SK-N-SH (cell line): ENCODE results near the gene THSD7A. TPM values are rescaled to one million over a fixed set of nuclear protein-coding genes. Genes with fewer than 3 reads are reported as not detected.

ENCODE experiments used
- CTCF ChIA-PET: fragments of 300-600, 350-600 bp; formaldehyde crosslinking; extraction: SDS; loops from one replicate; lab custom pipeline; 2021; lab: Yijun Ruan, JAX
- POLR2A ChIA-PET: fragments of 350-600 bp; sonication (Branson Sonifier 250); formaldehyde crosslinking; extraction: SDS; loops from one replicate; lab custom pipeline; 2020; ENCODE audit warnings: antibody characterized with exemption, inconsistent platforms; lab: Yijun Ruan, JAX
- DNase-seq: peaks from one replicate; pipeline ENCODE4 v3.0.0; 2012
- H2AFZ ChIP-seq: fragments of 200-600 bp; sonication (generic); 2 replicates; pipeline ENCODE4 v1.8.1; 2016; ENCODE audit warnings: antibody characterized with exemption, mild to moderate bottlenecking, low read depth
- H3F3A ChIP-seq: fragments of 200-600 bp; sonication (generic); replicated peaks from 2 replicates; pipeline ENCODE3; 2016; ENCODE audit warnings: antibody characterized with exemption, mild to moderate bottlenecking; ENCODE audit not compliant: insufficient read depth
- H3K27ac ChIP-seq, 2 experiments: fragments of 200-500 bp in 1 of 2; fragments of 200-600 bp in 1 of 2; sonication (Bioruptor generic) in 1 of 2; sonication (generic), shearing (Covaris generic) in 1 of 2; 2 replicates each; pipeline versions ENCODE4 v1.5.1 to v1.6.1; 2014 to 2016; ENCODE audit warnings: low read depth in 2 of 2, inconsistent platforms in 1 of 2, low read length in 1 of 2, mild to moderate bottlenecking in 1 of 2, mixed read lengths in 1 of 2
- H3K27me3 ChIP-seq: fragments of 200-600 bp; sonication (generic), shearing (Covaris generic); 2 replicates; pipeline ENCODE4 v1.6.1; 2016; ENCODE audit warnings: mixed run types; ENCODE audit not compliant: insufficient read depth
- H3K36me3 ChIP-seq, 2 experiments: fragments of 200-500 bp in 1 of 2; fragments of 200-600 bp in 1 of 2; sonication (Bioruptor generic) in 1 of 2; sonication (generic) in 1 of 2; replicated peaks in 1 of 2; 2 replicates each; pipeline versions ENCODE3 to v1.5.1; 2014 to 2016; ENCODE audit warnings: low read length in 1 of 2, mild to moderate bottlenecking in 1 of 2; ENCODE audit not compliant: insufficient read depth in 2 of 2, control insufficient read depth in 1 of 2
- H3K4me1 ChIP-seq, 2 experiments: fragments of 200-500 bp in 1 of 2; fragments of 200-600 bp in 1 of 2; sonication (Bioruptor generic) in 1 of 2; sonication (generic), shearing (Covaris generic) in 1 of 2; 2 replicates each; pipeline versions ENCODE4 v1.5.1 to v1.6.1; 2014 to 2016; ENCODE audit warnings: low read depth in 1 of 2, low read length in 1 of 2, mixed run types in 1 of 2; ENCODE audit not compliant: insufficient read depth in 2 of 2, control insufficient read depth in 1 of 2
- H3K4me2 ChIP-seq: fragments of 200-600 bp; sonication (generic), shearing (Covaris generic); 2 replicates; pipeline ENCODE4 v1.6.1; 2017; ENCODE audit warnings: mixed run types
- H3K4me3 ChIP-seq, 2 experiments: fragments of 200-500 bp in 1 of 2; fragments of 200-600 bp in 1 of 2; sonication (Bioruptor generic) in 1 of 2; sonication (generic), shearing (Covaris generic) in 1 of 2; 2 replicates each; pipeline versions ENCODE4 v1.5.1 to v1.8.1; 2014 to 2016; ENCODE audit warnings: low read depth in 2 of 2, inconsistent platforms in 1 of 2, low read length in 1 of 2, mild to moderate bottlenecking in 1 of 2, mixed read lengths in 1 of 2, moderate library complexity in 1 of 2
- H3K79me2 ChIP-seq: fragments of 200-600 bp; sonication (generic); 2 replicates; pipeline ENCODE4 v1.8.1; 2017; ENCODE audit warnings: mild to moderate bottlenecking; ENCODE audit not compliant: insufficient read depth
- H3K9ac ChIP-seq: fragments of 200-600 bp; sonication (generic); 2 replicates; pipeline ENCODE4 v1.6.1; 2017; ENCODE audit warnings: mixed run types
- H3K9me2 ChIP-seq: fragments of 200-600 bp; sonication (generic); 2 replicates; pipeline ENCODE4 v1.6.1; 2017; ENCODE audit warnings: mixed run types
- H3K9me3 ChIP-seq: fragments of 200-600 bp; sonication (generic); 2 replicates; pipeline ENCODE4 v1.6.1; 2017; ENCODE audit warnings: mixed run types, mild to moderate bottlenecking, moderate library complexity
- H4K20me1 ChIP-seq: fragments of 200-600 bp; sonication (generic); 2 replicates; pipeline ENCODE4 v1.6.1; 2017; ENCODE audit warnings: mild to moderate bottlenecking, mixed run types; ENCODE audit not compliant: insufficient read depth
- CTCF ChIP-seq: fragments of 200-600 bp; sonication (generic); IDR thresholded peaks from 2 replicates; pipeline ENCODE4 v1.6.1; 2017; ENCODE audit warnings: antibody characterized with exemption, mild to moderate bottlenecking, moderate library complexity
- ELF1 ChIP-seq: IDR thresholded peaks from 2 replicates; pipeline ENCODE4 v1.4.0; 2012
- EP300 ChIP-seq, 2 experiments: IDR thresholded peaks; 2 replicates each; pipeline versions ENCODE4 v1.4.0 to v1.6.1; 2012; ENCODE audit warnings: borderline replicate concordance in 1 of 2, low read depth in 1 of 2, low read length in 1 of 2
- FOSL2 ChIP-seq: IDR thresholded peaks from 2 replicates; pipeline ENCODE4 v1.4.0; 2012; ENCODE audit warnings: low read depth, mild to moderate bottlenecking, moderate library complexity, borderline replicate concordance
- FOXJ3 ChIP-seq: sonication (generic); formaldehyde crosslinking; IDR thresholded peaks from 2 replicates; pipeline ENCODE4 v1.5.1; 2020; ENCODE audit warnings: mild to moderate bottlenecking, missing genetic modification reagents
- GABPA ChIP-seq: IDR thresholded peaks from 2 replicates; pipeline ENCODE4 v1.4.0; 2012; ENCODE audit warnings: low read depth, mild to moderate bottlenecking
- NFIC ChIP-seq: IDR thresholded peaks from 2 replicates; pipeline ENCODE4 v1.4.0; 2012; ENCODE audit warnings: borderline replicate concordance
- NRF1 ChIP-seq: IDR thresholded peaks from 2 replicates; pipeline ENCODE4 v1.6.1; 2012; ENCODE audit warnings: low read depth, mild to moderate bottlenecking, low read length
- PBX3 ChIP-seq: IDR thresholded peaks from 2 replicates; pipeline ENCODE4; 2012
- POLR2AphosphoS5 ChIP-seq: IDR thresholded peaks from 2 replicates; pipeline ENCODE4 v1.6.1; 2012; ENCODE audit warnings: low read depth, low read length
- RAD21 ChIP-seq: IDR thresholded peaks from 2 replicates; pipeline ENCODE4 v1.6.1; 2012; ENCODE audit warnings: mild to moderate bottlenecking, low read length
- RCOR1 ChIP-seq: fragments of 150-350 bp; IDR thresholded peaks from 2 replicates; pipeline ENCODE4 v1.6.1; 2017; ENCODE audit warnings: antibody characterized with exemption, low read length
- SIN3A ChIP-seq: IDR thresholded peaks from 2 replicates; pipeline ENCODE4 v1.6.1; 2012; ENCODE audit warnings: low read depth, mild to moderate bottlenecking, low read length, moderate library complexity, borderline replicate concordance
- SMC3 ChIP-seq: IDR thresholded peaks from 2 replicates; pipeline ENCODE4 v1.6.1; 2012; ENCODE audit warnings: low read depth, low read length, improper control_type of control experiment
- USF2 ChIP-seq: fragments of 150-350 bp; IDR thresholded peaks from 2 replicates; pipeline ENCODE4 v1.6.1; 2017; ENCODE audit warnings: antibody characterized with exemption, low read length, low read depth, borderline replicate concordance
- YY1 ChIP-seq: IDR thresholded peaks from 2 replicates; pipeline ENCODE4 v1.4.0; 2012; ENCODE audit warnings: low read depth, mild to moderate bottlenecking
- WGBS: methylation state at CpG from one replicate; pipeline ENCODE4 v1.1.6; 2017; ENCODE audit warnings: low lambda C conversion rate; 5-methylcytosine and 5-hydroxymethylcytosine counted together
- polyA plus RNA-seq, 3 experiments: library from polyadenylated mRNA; depleted of rRNA; stranded (reverse); fragments of >200 nt; gene quantifications; 2 replicates each; pipeline ENCODE4 v1.2.3, GENCODE V29; 2012
- TF ChIP-seq, protein P1 (sequence below): IDR thresholded peaks from 2 replicates; pipeline ENCODE4 v1.6.1; 2012; ENCODE audit warnings: mild to moderate bottlenecking, low read depth, low read length, moderate library complexity
- TF ChIP-seq, protein P2 (sequence below): IDR thresholded peaks from 2 replicates; pipeline ENCODE4 v1.4.0; 2012; ENCODE audit warnings: low read depth
- TF ChIP-seq, protein P3 (sequence below): fragments of 150-350 bp; IDR thresholded peaks from 2 replicates; pipeline ENCODE4 v1.6.1; 2016; ENCODE audit warnings: mild to moderate bottlenecking, low read depth, low read length

Gene THSD7A
- polyA plus RNA-seq, 1 of the 3 experiments (the other 2 are of a cell fraction) = 0.16 TPM

DNA sequence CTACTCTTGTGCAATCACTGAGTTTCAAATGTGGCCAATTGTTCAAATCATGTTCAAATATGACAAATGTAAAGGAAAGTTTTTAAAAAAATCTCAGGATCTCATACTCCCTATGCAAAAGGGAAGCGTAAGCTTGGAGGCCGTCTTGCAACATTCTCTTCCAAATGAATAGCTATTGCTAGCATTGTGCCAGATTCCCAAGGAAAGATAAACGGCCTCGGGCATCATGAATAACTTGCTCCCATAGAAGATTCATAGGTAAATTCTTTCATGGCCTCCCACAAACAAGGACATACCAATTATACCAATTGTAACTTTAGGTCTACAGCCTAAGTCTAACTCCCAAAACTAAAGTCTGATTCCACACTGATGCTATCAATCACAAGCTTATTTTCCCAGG is 416.9 kb downstream of the THSD7A start:
- no peak overlapping the region for H3K27ac ChIP-seq
- H3K9ac ChIP-seq = no peak overlapping the region
- no peak for TF ChIP-seq RAD21
- TF ChIP-seq ELF1 = no peak
- no peak for TF ChIP-seq YY1
- TF ChIP-seq FOSL2 = no peak
- TF ChIP-seq, all 33 proteins: peak for 0
- Histone ChIP-seq H2AFZ (no peak overlapping the region), H4K20me1 (no peaks in the 10 kb centered on the region), H3K4me2 (no peak overlapping the region), H3K27me3 (no peaks in the 10 kb centered on the region), H3K9me2 (no peaks in the 10 kb centered on the region), H3K9me3 (no peaks in the 10 kb centered on the region), H3F3A (no peaks in the 10 kb centered on the region), H3K79me2 (no peaks in the 10 kb centered on the region), H3K4me3 (no peak overlapping the region), H3K36me3 (peaks cover 0 to 45% of the 10 kb centered on the region in 2 experiments), H3K4me1 (no peaks in the 10 kb centered on the region; a peak in 1 of 4 replicates)
- CTCF ChIA-PET = interaction anchor here (0.6 to 1.6 kb wide), 4 partner anchors 8 to 232 kb away, joined by 3 to 7 read pairs (median 4); no protein-coding TSS in a partner anchor
- WGBS = 52% methylated on average over 4 of the region's 4 CpGs
- POLR2A ChIA-PET = no interaction called here
- DNase-seq = no peak

- H3K4me3 ChIP-seq = no peak overlapping the region; a peak in 1 of 4 replicates
- no peak overlapping the region for H3K9ac ChIP-seq
- no peaks in the 10 kb centered on the region for H3K9me2 ChIP-seq
- no peak overlapping the region for H3K4me2 ChIP-seq
- no peaks in the 10 kb centered on the region for H3F3A ChIP-seq
- no peaks in the 10 kb centered on the region for H3K9me3 ChIP-seq
- H3K36me3 ChIP-seq = peaks cover 0 to 47% of the 10 kb centered on the region in 2 experiments
- no peaks in the 10 kb centered on the region for H4K20me1 ChIP-seq
- POLR2A ChIA-PET = no interaction called here
- CTCF ChIA-PET = interaction anchor here (1.5 kb wide), 1 partner anchor 13 kb away, joined by 7 read pairs; no protein-coding TSS in a partner anchor
- no peaks in the 10 kb centered on the region for H3K27me3 ChIP-seq
- no peak overlapping the region for H3K27ac ChIP-seq
- no peak for DNase-seq
- H2AFZ ChIP-seq = no peak overlapping the region
- no peak for TF ChIP-seq POLR2AphosphoS5
- no peak for TF ChIP-seq RCOR1
- no peak for TF ChIP-seq EP300 (IDR thresholded peaks at IDR 0.05; ENCODE audit: borderline replicate concordance in 1 of 2, low read depth in 1 of 2, low read length in 1 of 2)
- TF ChIP-seq, protein P1, sequence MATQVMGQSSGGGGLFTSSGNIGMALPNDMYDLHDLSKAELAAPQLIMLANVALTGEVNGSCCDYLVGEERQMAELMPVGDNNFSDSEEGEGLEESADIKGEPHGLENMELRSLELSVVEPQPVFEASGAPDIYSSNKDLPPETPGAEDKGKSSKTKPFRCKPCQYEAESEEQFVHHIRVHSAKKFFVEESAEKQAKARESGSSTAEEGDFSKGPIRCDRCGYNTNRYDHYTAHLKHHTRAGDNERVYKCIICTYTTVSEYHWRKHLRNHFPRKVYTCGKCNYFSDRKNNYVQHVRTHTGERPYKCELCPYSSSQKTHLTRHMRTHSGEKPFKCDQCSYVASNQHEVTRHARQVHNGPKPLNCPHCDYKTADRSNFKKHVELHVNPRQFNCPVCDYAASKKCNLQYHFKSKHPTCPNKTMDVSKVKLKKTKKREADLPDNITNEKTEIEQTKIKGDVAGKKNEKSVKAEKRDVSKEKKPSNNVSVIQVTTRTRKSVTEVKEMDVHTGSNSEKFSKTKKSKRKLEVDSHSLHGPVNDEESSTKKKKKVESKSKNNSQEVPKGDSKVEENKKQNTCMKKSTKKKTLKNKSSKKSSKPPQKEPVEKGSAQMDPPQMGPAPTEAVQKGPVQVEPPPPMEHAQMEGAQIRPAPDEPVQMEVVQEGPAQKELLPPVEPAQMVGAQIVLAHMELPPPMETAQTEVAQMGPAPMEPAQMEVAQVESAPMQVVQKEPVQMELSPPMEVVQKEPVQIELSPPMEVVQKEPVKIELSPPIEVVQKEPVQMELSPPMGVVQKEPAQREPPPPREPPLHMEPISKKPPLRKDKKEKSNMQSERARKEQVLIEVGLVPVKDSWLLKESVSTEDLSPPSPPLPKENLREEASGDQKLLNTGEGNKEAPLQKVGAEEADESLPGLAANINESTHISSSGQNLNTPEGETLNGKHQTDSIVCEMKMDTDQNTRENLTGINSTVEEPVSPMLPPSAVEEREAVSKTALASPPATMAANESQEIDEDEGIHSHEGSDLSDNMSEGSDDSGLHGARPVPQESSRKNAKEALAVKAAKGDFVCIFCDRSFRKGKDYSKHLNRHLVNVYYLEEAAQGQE = no peak
- TF ChIP-seq RAD21 = no peak
- no peak for TF ChIP-seq CTCF
- no peak for TF ChIP-seq NFIC
- TF ChIP-seq SMC3 = no peak
- no peak for TF ChIP-seq FOSL2
- no peak for TF ChIP-seq NRF1
- TF ChIP-seq FOXJ3 (CRISPR knock-in tag) = no peak
- no peak for TF ChIP-seq USF2
- no peak for TF ChIP-seq PBX3
- no peak for TF ChIP-seq GABPA
- no peak for TF ChIP-seq ELF1
- TF ChIP-seq, protein P2, sequence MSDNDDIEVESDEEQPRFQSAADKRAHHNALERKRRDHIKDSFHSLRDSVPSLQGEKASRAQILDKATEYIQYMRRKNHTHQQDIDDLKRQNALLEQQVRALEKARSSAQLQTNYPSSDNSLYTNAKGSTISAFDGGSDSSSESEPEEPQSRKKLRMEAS = no peak
- no peak for TF ChIP-seq SIN3A
- TF ChIP-seq, protein P3, sequence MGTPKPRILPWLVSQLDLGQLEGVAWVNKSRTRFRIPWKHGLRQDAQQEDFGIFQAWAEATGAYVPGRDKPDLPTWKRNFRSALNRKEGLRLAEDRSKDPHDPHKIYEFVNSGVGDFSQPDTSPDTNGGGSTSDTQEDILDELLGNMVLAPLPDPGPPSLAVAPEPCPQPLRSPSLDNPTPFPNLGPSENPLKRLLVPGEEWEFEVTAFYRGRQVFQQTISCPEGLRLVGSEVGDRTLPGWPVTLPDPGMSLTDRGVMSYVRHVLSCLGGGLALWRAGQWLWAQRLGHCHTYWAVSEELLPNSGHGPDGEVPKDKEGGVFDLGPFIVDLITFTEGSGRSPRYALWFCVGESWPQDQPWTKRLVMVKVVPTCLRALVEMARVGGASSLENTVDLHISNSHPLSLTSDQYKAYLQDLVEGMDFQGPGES = no peak
- H3K79me2 ChIP-seq = no peaks in the 10 kb centered on the region
- no peaks in the 10 kb centered on the region; a peak in 1 of 4 replicates for H3K4me1 ChIP-seq
These were observed 418.1 kb downstream of the THSD7A start for GRCh38 chr7:11413901-11414300.
